ENCODE data around the gene PDE1C.

The PDE1C gene

GRCh38 chr7:31855530-31855929, 214.7 kb downstream of the PDE1C start:
- Histone ChIP-seq H3K4me1 (ENCODE audit: insufficient read depth, poor library complexity, severe bottlenecking) (no peaks in the 10 kb centered on the region), H3K36me3 (ENCODE audit: low read depth) (no peaks in the 10 kb centered on the region), H3K4me3 (ENCODE audit: severe bottlenecking) (no peak overlapping the region), H3K27ac (ENCODE audit: poor library complexity, severe bottlenecking) (no peak overlapping the region), H3K27me3 (ENCODE audit: insufficient read depth, poor library complexity, severe bottlenecking) (no peaks in the 10 kb centered on the region), H3K9me3 (ENCODE audit: severe bottlenecking) (no peaks in the 10 kb centered on the region)
- TF ChIP-seq, protein P1, sequence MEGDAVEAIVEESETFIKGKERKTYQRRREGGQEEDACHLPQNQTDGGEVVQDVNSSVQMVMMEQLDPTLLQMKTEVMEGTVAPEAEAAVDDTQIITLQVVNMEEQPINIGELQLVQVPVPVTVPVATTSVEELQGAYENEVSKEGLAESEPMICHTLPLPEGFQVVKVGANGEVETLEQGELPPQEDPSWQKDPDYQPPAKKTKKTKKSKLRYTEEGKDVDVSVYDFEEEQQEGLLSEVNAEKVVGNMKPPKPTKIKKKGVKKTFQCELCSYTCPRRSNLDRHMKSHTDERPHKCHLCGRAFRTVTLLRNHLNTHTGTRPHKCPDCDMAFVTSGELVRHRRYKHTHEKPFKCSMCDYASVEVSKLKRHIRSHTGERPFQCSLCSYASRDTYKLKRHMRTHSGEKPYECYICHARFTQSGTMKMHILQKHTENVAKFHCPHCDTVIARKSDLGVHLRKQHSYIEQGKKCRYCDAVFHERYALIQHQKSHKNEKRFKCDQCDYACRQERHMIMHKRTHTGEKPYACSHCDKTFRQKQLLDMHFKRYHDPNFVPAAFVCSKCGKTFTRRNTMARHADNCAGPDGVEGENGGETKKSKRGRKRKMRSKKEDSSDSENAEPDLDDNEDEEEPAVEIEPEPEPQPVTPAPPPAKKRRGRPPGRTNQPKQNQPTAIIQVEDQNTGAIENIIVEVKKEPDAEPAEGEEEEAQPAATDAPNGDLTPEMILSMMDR (IDR thresholded peaks at IDR 0.05; ENCODE audit: poor library complexity, severe bottlenecking), result no peak
- DNase-seq (ENCODE audit: low spot score) (no peak), ATAC-seq (ENCODE audit: low read depth) (no peak)

DNA sequence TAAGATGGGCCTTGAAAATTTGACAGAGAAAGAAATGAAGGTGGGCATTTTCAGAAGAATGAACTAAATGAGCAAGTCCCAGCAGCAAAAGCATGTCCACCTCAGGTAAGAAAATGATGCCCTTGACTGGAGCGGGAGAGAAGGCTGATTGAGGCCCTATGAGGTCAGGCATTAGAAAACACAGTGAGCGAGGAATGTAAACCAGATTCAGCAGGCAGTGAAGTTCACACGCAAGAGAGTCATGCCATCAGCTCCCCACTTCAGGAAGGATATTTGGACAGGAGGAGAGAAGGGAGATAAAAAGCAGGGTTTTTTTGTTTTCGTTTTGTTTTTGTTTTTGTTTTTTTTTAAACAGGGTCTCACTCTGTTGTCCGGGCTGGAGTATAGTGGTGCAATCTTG, 216.8 kb downstream of the PDE1C start:
- Histone ChIP-seq H3K27ac (ENCODE audit: poor library complexity, severe bottlenecking) (no peak overlapping the region), H3K36me3 (ENCODE audit: low read depth) (no peaks in the 10 kb centered on the region), H3K27me3 (ENCODE audit: insufficient read depth, poor library complexity, severe bottlenecking) (no peaks in the 10 kb centered on the region), H3K4me1 (ENCODE audit: insufficient read depth, poor library complexity, severe bottlenecking) (no peaks in the 10 kb centered on the region), H3K9me3 (ENCODE audit: severe bottlenecking) (no peaks in the 10 kb centered on the region), H3K4me3 (ENCODE audit: severe bottlenecking) (no peak overlapping the region)
- ATAC-seq (ENCODE audit: low read depth) (no peak), DNase-seq (ENCODE audit: low spot score) (no peak)
- TF ChIP-seq, protein P1 (IDR thresholded peaks at IDR 0.05; ENCODE audit: poor library complexity, severe bottlenecking), result no peak

DNA sequence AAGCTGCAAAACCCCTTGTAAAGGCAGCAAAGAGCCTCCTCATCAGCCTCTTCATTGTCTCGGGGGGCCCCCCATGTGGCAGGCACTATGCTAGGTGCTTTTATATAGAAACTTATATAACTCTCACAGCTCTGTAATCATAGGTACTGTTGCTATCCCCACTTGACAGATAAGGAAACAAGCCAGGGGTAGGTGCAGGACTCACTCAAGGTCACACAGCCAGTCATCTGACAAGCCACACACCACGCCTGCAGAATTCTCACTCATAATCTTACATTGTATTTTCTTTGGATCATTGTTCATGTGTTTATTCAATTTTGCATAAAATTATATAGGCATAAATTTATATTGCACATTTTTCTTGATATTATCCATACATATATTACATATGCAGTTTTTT, 217.7 kb downstream of the PDE1C start:
- no peaks in the 10 kb centered on the region for H3K27me3 ChIP-seq (ENCODE audit: insufficient read depth, poor library complexity, severe bottlenecking)
- no peak for ATAC-seq (ENCODE audit: low read depth)
- no peaks in the 10 kb centered on the region for H3K9me3 ChIP-seq (ENCODE audit: severe bottlenecking)
- no peak overlapping the region for H3K27ac ChIP-seq (ENCODE audit: poor library complexity, severe bottlenecking)
- H3K4me3 ChIP-seq (ENCODE audit: severe bottlenecking), result no peak overlapping the region
- TF ChIP-seq, protein P1 (IDR thresholded peaks at IDR 0.05; ENCODE audit: poor library complexity, severe bottlenecking), result no peak
- H3K36me3 ChIP-seq (ENCODE audit: low read depth), result no peaks in the 10 kb centered on the region
- H3K4me1 ChIP-seq (ENCODE audit: insufficient read depth, poor library complexity, severe bottlenecking), result no peaks in the 10 kb centered on the region
- no peak for DNase-seq (ENCODE audit: low spot score)

GRCh38 chr7:31851119-31851518, 219.1 kb downstream of the PDE1C start:
- no peaks in the 10 kb centered on the region for H3K36me3 ChIP-seq (ENCODE audit: low read depth)
- no peak overlapping the region for H3K4me3 ChIP-seq (ENCODE audit: severe bottlenecking)
- ATAC-seq (ENCODE audit: low read depth) (no peak), DNase-seq (ENCODE audit: low spot score) (no peak)
- TF ChIP-seq, protein P1 (IDR thresholded peaks at IDR 0.05; ENCODE audit: poor library complexity, severe bottlenecking), result no peak
- no peaks in the 10 kb centered on the region for H3K9me3 ChIP-seq (ENCODE audit: severe bottlenecking)
- H3K4me1 ChIP-seq (ENCODE audit: insufficient read depth, poor library complexity, severe bottlenecking), result no peaks in the 10 kb centered on the region
- H3K27me3 ChIP-seq (ENCODE audit: insufficient read depth, poor library complexity, severe bottlenecking), result no peaks in the 10 kb centered on the region
- H3K27ac ChIP-seq (ENCODE audit: poor library complexity, severe bottlenecking), result no peak overlapping the region

- Histone ChIP-seq H3K9me3 (ENCODE audit: severe bottlenecking) (no peaks in the 10 kb centered on the region), H3K36me3 (ENCODE audit: low read depth) (no peaks in the 10 kb centered on the region), H3K27me3 (ENCODE audit: insufficient read depth, poor library complexity, severe bottlenecking) (no peaks in the 10 kb centered on the region), H3K27ac (ENCODE audit: poor library complexity, severe bottlenecking) (no peak overlapping the region), H3K4me3 (ENCODE audit: severe bottlenecking) (no peak overlapping the region), H3K4me1 (ENCODE audit: insufficient read depth, poor library complexity, severe bottlenecking) (no peaks in the 10 kb centered on the region)
- DNase-seq (ENCODE audit: low spot score) (no peak), ATAC-seq (ENCODE audit: low read depth) (no peak)
- TF ChIP-seq, protein P1 (IDR thresholded peaks at IDR 0.05; ENCODE audit: poor library complexity, severe bottlenecking), result no peak
These were observed 219.6 kb downstream of the PDE1C start for GRCh38 chr7:31850601-31851000.

All from RWPE2 (cell line).